ENCODE results near the gene SELE.

The SELE gene, protein sequence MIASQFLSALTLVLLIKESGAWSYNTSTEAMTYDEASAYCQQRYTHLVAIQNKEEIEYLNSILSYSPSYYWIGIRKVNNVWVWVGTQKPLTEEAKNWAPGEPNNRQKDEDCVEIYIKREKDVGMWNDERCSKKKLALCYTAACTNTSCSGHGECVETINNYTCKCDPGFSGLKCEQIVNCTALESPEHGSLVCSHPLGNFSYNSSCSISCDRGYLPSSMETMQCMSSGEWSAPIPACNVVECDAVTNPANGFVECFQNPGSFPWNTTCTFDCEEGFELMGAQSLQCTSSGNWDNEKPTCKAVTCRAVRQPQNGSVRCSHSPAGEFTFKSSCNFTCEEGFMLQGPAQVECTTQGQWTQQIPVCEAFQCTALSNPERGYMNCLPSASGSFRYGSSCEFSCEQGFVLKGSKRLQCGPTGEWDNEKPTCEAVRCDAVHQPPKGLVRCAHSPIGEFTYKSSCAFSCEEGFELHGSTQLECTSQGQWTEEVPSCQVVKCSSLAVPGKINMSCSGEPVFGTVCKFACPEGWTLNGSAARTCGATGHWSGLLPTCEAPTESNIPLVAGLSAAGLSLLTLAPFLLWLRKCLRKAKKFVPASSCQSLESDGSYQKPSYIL

GRCh38 chr1:169733924-169734323, at the start of gene SELE:
Gene SELE (minus strand): TSS chr1:169734079. CDS start chr1:169733612, 467 bp downstream.
- no peak for TF ChIP-seq CTCF (IDR thresholded peaks at IDR 0.05; ENCODE audit: low read depth, low read length)
- H3K4me3 ChIP-seq (ENCODE audit: low read depth, low read length), result no peak within 1 kb of the TSS

- H3K4me3 ChIP-seq (ENCODE audit: low read depth, low read length), result no peak overlapping the region
- no peak for TF ChIP-seq CTCF (IDR thresholded peaks at IDR 0.05; ENCODE audit: low read depth, low read length)
Observed at GRCh38 chr1:169782596-169782995, 48.7 kb upstream of the SELE start.

- TF ChIP-seq CTCF (IDR thresholded peaks at IDR 0.05; ENCODE audit: low read depth, low read length), result no peak
- no peak overlapping the region for H3K4me3 ChIP-seq (ENCODE audit: low read depth, low read length)
Observed at GRCh38 chr1:169779970-169780369, 46.1 kb upstream of the SELE start.

DNA sequence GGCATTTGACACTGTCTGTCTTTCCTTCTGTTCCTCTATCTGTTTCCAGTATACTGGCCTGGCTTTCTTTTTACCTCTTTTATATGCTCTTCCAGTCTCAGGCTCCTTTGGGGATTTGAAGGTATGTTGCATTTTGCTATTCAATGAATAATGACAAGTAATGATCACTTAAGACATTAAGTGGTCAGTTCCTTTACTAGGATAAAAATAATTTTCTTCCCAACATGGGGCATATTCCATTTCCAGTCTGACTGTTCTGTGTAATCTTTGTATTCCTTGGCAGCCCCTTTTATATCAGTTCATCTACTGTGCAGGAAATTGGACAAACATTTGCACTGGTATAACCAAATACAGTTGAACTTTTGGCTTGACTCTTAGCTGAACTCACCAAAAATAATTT, 45.3 kb upstream of the SELE start:
- no peak overlapping the region for H3K4me3 ChIP-seq (ENCODE audit: low read depth, low read length)
- TF ChIP-seq CTCF (IDR thresholded peaks at IDR 0.05; ENCODE audit: low read depth, low read length), result no peak

GRCh38 chr1:169776440-169776839, 42.6 kb upstream of the SELE start:
- H3K4me3 ChIP-seq (ENCODE audit: low read depth, low read length), result no peak overlapping the region
- no peak for TF ChIP-seq CTCF (IDR thresholded peaks at IDR 0.05; ENCODE audit: low read depth, low read length)

- H3K4me3 ChIP-seq (ENCODE audit: low read depth, low read length), result no peak overlapping the region
- TF ChIP-seq CTCF (IDR thresholded peaks at IDR 0.05; ENCODE audit: low read depth, low read length), result no peak
Observed at GRCh38 chr1:169768161-169768560, 34.3 kb upstream of the SELE start.

All from WI38 (cell line).